ENCODE measurements around the gene TTC39B.
A peak's percentile ranks its signal among the peaks of the same experiment; 100 is the strongest.
"Not testable (repeated sequence)": the region's sequence is repeated elsewhere in the genome, so short reads cannot be mapped to it uniquely, and the experiment has no call there.

TTC39B gene

GRCh38 chr9:15306757-15307522 is at the start of gene TTC39B:
TTC39B (minus strand) TSS chr9:15307216; CDS start chr9:15307125, 91 bp downstream.
- peak; percentile 77 for DNase-seq

GRCh38 chr9:15355669-15356068 is 48.7 kb upstream of the TTC39B start:
- DNase-seq = no peak

- no peak for DNase-seq
These were observed 47.7 kb upstream of the TTC39B start for GRCh38 chr9:15354713-15355112.

- no peak for DNase-seq
These were observed 46.9 kb upstream of the TTC39B start for GRCh38 chr9:15353892-15354291.

GRCh38 chr9:15352306-15352705 is 45.3 kb upstream of the TTC39B start:
- no peak for DNase-seq

- DNase-seq = no peak
These were observed 43.1 kb upstream of the TTC39B start for GRCh38 chr9:15349892-15350761.

GRCh38 chr9:15346837-15347236 is 39.8 kb upstream of the TTC39B start:
- DNase-seq = no peak

- DNase-seq = no peak
These were observed 37.2 kb upstream of the TTC39B start for GRCh38 chr9:15344191-15344590.

- DNase-seq = no peak
These were observed 26.4 kb upstream of the TTC39B start for GRCh38 chr9:15333376-15333881.

GRCh38 chr9:15332939-15333338 is 25.9 kb upstream of the TTC39B start:
- DNase-seq = no peak

GRCh38 chr9:15329539-15330109 is 22.6 kb upstream of the TTC39B start:
- DNase-seq = no peak

GRCh38 chr9:15328946-15329345 is 21.9 kb upstream of the TTC39B start:
- no peak for DNase-seq

- not testable (repeated sequence) for DNase-seq
These were observed 15.7 kb upstream of the TTC39B start for GRCh38 chr9:15322695-15323094.

- DNase-seq = not testable (repeated sequence)
These were observed 12.6 kb upstream of the TTC39B start for GRCh38 chr9:15319661-15320060.

- peak; percentile 22 for DNase-seq
These were observed 10.8 kb upstream of the TTC39B start for GRCh38 chr9:15317836-15318235.

GRCh38 chr9:15311607-15312006 is 4.6 kb upstream of the TTC39B start:
- no peak for DNase-seq

GRCh38 chr9:15310107-15310850 is 3.3 kb upstream of the TTC39B start:
- no peak for DNase-seq

GRCh38 chr9:15308511-15308910 is 1.5 kb upstream of the TTC39B start:
- DNase-seq = no peak

- no peak for DNase-seq
These were observed 466 bp upstream of the TTC39B start for GRCh38 chr9:15307523-15307841.

GRCh38 chr9:15306068-15306756 is 804 bp downstream of the TTC39B start:
- DNase-seq = no peak

- DNase-seq = no peak
These were observed 1.5 kb downstream of the TTC39B start for GRCh38 chr9:15305470-15305869.

- DNase-seq = no peak
These were observed 2.4 kb downstream of the TTC39B start for GRCh38 chr9:15304632-15305031.

All from T1000 (cell line).